PC-9 (cell line): Measurements from ENCODE around the gene ZNRF1. TPM values are rescaled to one million over a fixed set of nuclear protein-coding genes. Genes with fewer than 3 reads are reported as not detected.

ENCODE experiments used
- BruUV-seq: library from RNA; stranded (reverse); fragments of 400-500 nt; replicated peaks from 2 replicates; lab custom pipeline; 2021; lab: Mats Ljungman, UMichigan
- CTCF ChIA-PET: fragments of 300-600 bp; sonication (Branson Sonifier 250); formaldehyde crosslinking; loops from one replicate; lab custom pipeline; 2022; ENCODE audit warnings: antibody characterized with exemption; lab: Charles Lee
- POLR2A ChIA-PET: fragments of 300-600 bp; sonication (Branson Sonifier 250); formaldehyde crosslinking; loops from one replicate; lab custom pipeline; 2022; ENCODE audit warnings: antibody characterized with exemption; ENCODE audit not compliant: unreplicated experiment; lab: Charles Lee
- DNase-seq, 2 experiments: peaks; one replicate each; pipeline versions ENCODE4 v3.0.0 to v3.0.0-alpha.2; 2015 to 2022; ENCODE audit warnings: mixed read lengths in 1 of 2
- H2AFZ ChIP-seq: fragments of 200-600 bp; sonication (generic); 2 replicates; pipeline ENCODE4 v1.8.1; 2017; ENCODE audit warnings: antibody characterized with exemption
- H3F3A ChIP-seq: fragments of 200-600 bp; sonication (generic); 2 replicates; pipeline ENCODE4 v1.8.1; 2017; ENCODE audit warnings: antibody characterized with exemption, mild to moderate bottlenecking, low read depth; ENCODE audit not compliant: insufficient read depth
- H3K27ac ChIP-seq: fragments of 200-600 bp; sonication (generic); 2 replicates; pipeline ENCODE4 v1.6.1; 2016; ENCODE audit warnings: mixed run types
- H3K27me3 ChIP-seq: fragments of 200-600 bp; sonication (generic); 2 replicates; pipeline ENCODE4 v1.6.1; 2016; ENCODE audit warnings: low read depth, mixed run types; ENCODE audit not compliant: insufficient read depth
- H3K36me3 ChIP-seq: fragments of 200-600 bp; sonication (generic); 2 replicates; pipeline ENCODE4 v1.6.1; 2016; ENCODE audit warnings: low read depth, mixed run types
- H3K4me1 ChIP-seq: fragments of 200-600 bp; sonication (generic); replicated peaks from 2 replicates; pipeline ENCODE4 v1.6.1; 2016; ENCODE audit warnings: mixed run types; ENCODE audit not compliant: insufficient read depth
- H3K4me2 ChIP-seq: fragments of 200-600 bp; sonication (generic); 2 replicates; pipeline ENCODE4 v1.6.1; 2017; ENCODE audit warnings: mixed run types
- H3K4me3 ChIP-seq: fragments of 200-600 bp; sonication (generic); 2 replicates; pipeline ENCODE4 v1.6.1; 2016; ENCODE audit warnings: mixed run types
- H3K79me2 ChIP-seq: fragments of 200-600 bp; sonication (generic); 2 replicates; pipeline ENCODE4 v1.6.1; 2017; ENCODE audit warnings: low read depth, mixed run types
- H3K9me2 ChIP-seq: fragments of 200-600 bp; sonication (generic); 2 replicates; pipeline ENCODE4 v1.8.1; 2017; ENCODE audit warnings: mild to moderate bottlenecking; ENCODE audit not compliant: insufficient read depth
- H3K9me3 ChIP-seq: fragments of 200-600 bp; sonication (generic); 2 replicates; pipeline ENCODE4 v1.8.1; 2016; ENCODE audit warnings: low read depth; ENCODE audit not compliant: insufficient read depth
- H4K20me1 ChIP-seq: fragments of 200-600 bp; sonication (generic); 2 replicates; pipeline ENCODE4 v1.8.1; 2017; ENCODE audit not compliant: insufficient read depth
- CTCF ChIP-seq: fragments of 200-600 bp; sonication (generic); conservative IDR thresholded peaks from 2 replicates; pipeline ENCODE4 v1.6.1; 2017; ENCODE audit warnings: mixed run types, antibody characterized with exemption, mild to moderate bottlenecking, moderate library complexity
- EZH2 ChIP-seq: fragments of 200-600 bp; sonication (generic); IDR thresholded peaks from 2 replicates; pipeline ENCODE4 v1.8.0; 2017; ENCODE audit warnings: antibody characterized with exemption, low read depth
- intact Hi-C: fragments of 100-400 bp; cut with micrococcal nuclease; formaldehyde crosslinking; loops from one replicate; pipeline ENCODE4 v1.10.0; 2022; ENCODE audit not compliant: unreplicated experiment
- total RNA-seq: library from RNA; stranded (reverse); gene quantifications from 2 replicates; pipeline ENCODE4 v1.2.3, GENCODE V29; 2021

The ZNRF1 gene
- total RNA-seq, 1 experiment from 2014 or later = 64.4 TPM

GRCh38 chr16:74973304-74973703 lies 25.5 kb upstream of the ZNRF1 start:
- Histone ChIP-seq H3K27ac (no peak overlapping the region), H3K27me3 (no peaks in the 10 kb centered on the region), H3F3A (no peaks in the 10 kb centered on the region), H3K36me3 (peaks cover 8% of the 10 kb centered on the region; the same call in 1 of the 2 replicates), H3K79me2 (no peaks in the 10 kb centered on the region), H2AFZ (no peak overlapping the region), H3K4me1 (no peaks in the 10 kb centered on the region), H3K9me3 (no peaks in the 10 kb centered on the region), H4K20me1 (peaks cover 5% of the 10 kb centered on the region), H3K9me2 (no peaks in the 10 kb centered on the region), H3K4me3 (no peak overlapping the region), H3K4me2 (no peak overlapping the region)
- ChIA-PET POLR2A (no interaction called here), CTCF (no interaction called here)
- no peak for DNase-seq
- TF ChIP-seq CTCF (no peak), EZH2 (no peak)
- BruUV-seq = no TSS peak
- intact Hi-C loops = no loop called here

- TF ChIP-seq CTCF = no peak
- no peak for TF ChIP-seq EZH2
- Histone ChIP-seq H3K79me2 (0 out of 2 replicates have a peak, but pooled peaks cover 7% of the 10 kb centered on the region), H3K27me3 (no peaks in the 10 kb centered on the region), H4K20me1 (peaks cover 4% of the 10 kb centered on the region; the same call in 1 of the 2 replicates), H3K4me3 (no peak overlapping the region), H3K36me3 (peaks cover 8% of the 10 kb centered on the region; the same call in 1 of the 2 replicates), H3K9me3 (no peaks in the 10 kb centered on the region), H2AFZ (no peak overlapping the region), H3K4me1 (no peaks in the 10 kb centered on the region), H3F3A (no peaks in the 10 kb centered on the region), H3K4me2 (no peak overlapping the region), H3K27ac (no peak overlapping the region), H3K9me2 (no peaks in the 10 kb centered on the region)
- no peak for DNase-seq
- intact Hi-C loops = no loop called here
- POLR2A ChIA-PET = interaction anchor here (0.6 kb wide), 1 partner anchor 10 kb away, joined by 3 read pairs; no protein-coding TSS in a partner anchor
- no TSS peak for BruUV-seq
- CTCF ChIA-PET = no interaction called here
These were observed 23.2 kb upstream of the ZNRF1 start for GRCh38 chr16:74975591-74975990.

GRCh38 chr16:74982256-74982655 lies 16.6 kb upstream of the ZNRF1 start:
- Histone ChIP-seq H3K79me2 (peaks cover 33% of the 10 kb centered on the region), H2AFZ (no peak overlapping the region), H3F3A (peaks cover 7% of the 10 kb centered on the region), H3K27me3 (no peaks in the 10 kb centered on the region), H4K20me1 (peaks cover 4% of the 10 kb centered on the region; the same call in 1 of the 2 replicates), H3K9me2 (no peaks in the 10 kb centered on the region), H3K27ac (no peak overlapping the region), H3K36me3 (no peaks in the 10 kb centered on the region), H3K4me1 (0 out of 2 replicates have a peak, but pooled peaks cover 8% of the 10 kb centered on the region), H3K4me3 (no peak overlapping the region), H3K4me2 (no peak overlapping the region), H3K9me3 (no peaks in the 10 kb centered on the region)
- BruUV-seq = no TSS peak
- intact Hi-C loops = no loop called here
- TF ChIP-seq EZH2 (no peak), CTCF (no peak)
- no peak for DNase-seq
- POLR2A ChIA-PET = no interaction called here
- CTCF ChIA-PET = no interaction called here
